Naive thymus-derived CD8-positive, alpha-beta T cell (primary cell): ENCODE results near the gene COL1A2. TPM values are rescaled to one million over a fixed set of nuclear protein-coding genes. Genes with fewer than 3 reads are reported as not detected.

Source experiments
- ATAC-seq, 2 donors: fragments of 150-1000 bp; cut with Tn5 transposase in 1 of 2; sonication (Bioruptor Pico), chemical (Tn5 transposase) in 1 of 2; 1 replicate in 1 of 2; 2 replicates in 1 of 2; pipeline ENCODE4 v1.10.0; 2021; ENCODE audit warnings: mild to moderate bottlenecking in 2 of 2, moderate library complexity in 2 of 2
- POLR2A ChIA-PET: fragments of 350-600 bp; sonication (Branson Sonifier 250); formaldehyde crosslinking; loops from one replicate; lab custom pipeline; 2021; ENCODE audit warnings: antibody characterized with exemption; lab: Charles Lee
- DNase-seq, 10 donors: peaks; one replicate each; pipeline versions ENCODE4 v3.0.0 to v3.0.0-alpha.2; 2020 to 2022
- H3K27ac Mint-ChIP-seq, 10 donors: one replicate each; pipeline ENCODE4 v1.8.0; 2020 to 2022; ENCODE audit warnings: mild to moderate bottlenecking in 10 of 10, mixed read lengths in 10 of 10, moderate library complexity in 4 of 10, inconsistent platforms in 1 of 10
- H3K27me3 Mint-ChIP-seq, 5 donors: one replicate each; pipeline ENCODE4 v1.8.0; 2021 to 2022; ENCODE audit warnings: mixed read lengths in 5 of 5
- H3K36me3 Mint-ChIP-seq, 3 donors: one replicate each; pipeline ENCODE4 v1.8.0; 2020 to 2022; ENCODE audit warnings: mixed read lengths in 3 of 3, mild to moderate bottlenecking in 2 of 3, inconsistent platforms in 1 of 3
- H3K4me1 Mint-ChIP-seq, 4 donors: one replicate each; pipeline ENCODE4 v1.8.0; 2021 to 2022; ENCODE audit warnings: mixed read lengths in 4 of 4
- H3K4me3 Mint-ChIP-seq, 10 donors: one replicate each; pipeline ENCODE4 v1.8.0; 2020 to 2022; ENCODE audit warnings: mild to moderate bottlenecking in 10 of 10, mixed read lengths in 10 of 10, moderate library complexity in 6 of 10, inconsistent platforms in 1 of 10
- H3K9me3 Mint-ChIP-seq, 9 donors: one replicate each; pipeline ENCODE4 v1.8.0; 2020 to 2022; ENCODE audit warnings: mixed read lengths in 9 of 9, mild to moderate bottlenecking in 3 of 9, inconsistent platforms in 1 of 9, moderate library complexity in 1 of 9
- polyA plus RNA-seq, 3 donors: library from polyadenylated mRNA; unstranded; fragments of 300-500 nt; fragmentation: Illumina TruSeq; gene quantifications; one replicate each; pipeline ENCODE4 v1.2.3, GENCODE V29; 2021
- total RNA-seq, 8 experiments: library from RNA in 2 of 8; stranded (reverse) in 2 of 8; gene quantifications; one replicate each; pipeline ENCODE4 v1.2.3 and lab custom pipeline; 2021 to 2026

Gene COL1A2
- total and polyA plus RNA-seq, 5 experiments from 2014 or later, result not detected

GRCh38 chr7:94432817-94433216, 38.1 kb downstream of the COL1A2 start:
- no peaks in the 10 kb centered on the region for H3K9me3 Mint-ChIP-seq
- H3K4me1 Mint-ChIP-seq, result peaks cover 0 to 3% (median 0%) of the 10 kb centered on the region in 4 donors
- H3K36me3 Mint-ChIP-seq, result no peaks in the 10 kb centered on the region
- POLR2A ChIA-PET, result no interaction called here
- no peak for DNase-seq
- no peak for ATAC-seq
- H3K27ac Mint-ChIP-seq, result no peak overlapping the region
- H3K4me3 Mint-ChIP-seq, result no peak overlapping the region
- peaks cover 11 to 22% (median 15%) of the 10 kb centered on the region in 5 donors for H3K27me3 Mint-ChIP-seq

- Mint-ChIP-seq H3K4me3 (no peak overlapping the region), H3K27ac (no peak overlapping the region), H3K9me3 (no peaks in the 10 kb centered on the region), H3K27me3 (peaks cover 11 to 26% (median 17%) of the 10 kb centered on the region in 5 donors), H3K4me1 (peaks cover 0 to 3% (median 0%) of the 10 kb centered on the region in 4 donors), H3K36me3 (no peaks in the 10 kb centered on the region)
- POLR2A ChIA-PET, result no interaction called here
- ATAC-seq (no peak), DNase-seq (no peak)
Observed at GRCh38 chr7:94433224-94433623, 38.5 kb downstream of the COL1A2 start.

- no peak overlapping the region for H3K27ac Mint-ChIP-seq
- POLR2A ChIA-PET, result no interaction called here
- H3K9me3 Mint-ChIP-seq, result no peaks in the 10 kb centered on the region
Observed at GRCh38 chr7:94434042-94434441, 39.3 kb downstream of the COL1A2 start.

GRCh38 chr7:94436018-94436604, 41.4 kb downstream of the COL1A2 start:
- ATAC-seq (peak; percentile 67 to 79), DNase-seq (peak; percentile 2 to 68 (median 36))
- H3K27me3 Mint-ChIP-seq, result peaks cover 11 to 27% (median 19%) of the 10 kb centered on the region in 5 donors
- no peaks in the 10 kb centered on the region for H3K36me3 Mint-ChIP-seq
- POLR2A ChIA-PET, result no interaction called here
- no peak overlapping the region for H3K4me3 Mint-ChIP-seq
- no peak overlapping the region for H3K27ac Mint-ChIP-seq
- no peaks in the 10 kb centered on the region for H3K9me3 Mint-ChIP-seq
- H3K4me1 Mint-ChIP-seq, result peaks cover 0 to 3% (median 0%) of the 10 kb centered on the region in 4 donors

More at GRCh38 chr7:94434042-94434441, 39.3 kb downstream of the COL1A2 start:
- Mint-ChIP-seq H3K4me1 (peaks cover 0 to 3% (median 0%) of the 10 kb centered on the region in 4 donors), H3K4me3 (no peak overlapping the region), H3K36me3 (no peaks in the 10 kb centered on the region), H3K27me3 (peaks cover 11 to 27% (median 17%) of the 10 kb centered on the region in 5 donors)
- DNase-seq (no peak), ATAC-seq (no peak)

GRCh38 chr7:94436700-94437099, 42.0 kb downstream of the COL1A2 start:
- H3K9me3 Mint-ChIP-seq, result no peaks in the 10 kb centered on the region
- H3K27ac Mint-ChIP-seq, result no peak overlapping the region
- peaks cover 13 to 27% (median 20%) of the 10 kb centered on the region in 5 donors for H3K27me3 Mint-ChIP-seq
- peaks cover 0 to 3% (median 0%) of the 10 kb centered on the region in 4 donors for H3K4me1 Mint-ChIP-seq
- DNase-seq (no peak), ATAC-seq (no peak)
- no peaks in the 10 kb centered on the region for H3K36me3 Mint-ChIP-seq
- POLR2A ChIA-PET, result no interaction called here
- no peak overlapping the region for H3K4me3 Mint-ChIP-seq

GRCh38 chr7:94439893-94440381, 45.2 kb downstream of the COL1A2 start:
- Mint-ChIP-seq H3K27ac (no peak overlapping the region), H3K9me3 (no peaks in the 10 kb centered on the region), H3K36me3 (no peaks in the 10 kb centered on the region), H3K4me1 (peaks cover 0 to 3% (median 0%) of the 10 kb centered on the region in 4 donors), H3K27me3 (peaks cover 13 to 34% (median 23%) of the 10 kb centered on the region in 5 donors), H3K4me3 (no peak overlapping the region)
- POLR2A ChIA-PET, result no interaction called here
- DNase-seq (no peak), ATAC-seq (no peak)

- Mint-ChIP-seq H3K4me3 (no peak overlapping the region), H3K27ac (no peak overlapping the region), H3K4me1 (peaks cover 0 to 3% (median 0%) of the 10 kb centered on the region in 4 donors), H3K27me3 (peaks cover 10 to 28% (median 20%) of the 10 kb centered on the region in 5 donors), H3K9me3 (no peaks in the 10 kb centered on the region), H3K36me3 (no peaks in the 10 kb centered on the region)
- DNase-seq (no peak), ATAC-seq (no peak)
- POLR2A ChIA-PET, result no interaction called here
Observed at GRCh38 chr7:94440451-94441039, 45.9 kb downstream of the COL1A2 start.

GRCh38 chr7:94441138-94441537, 46.4 kb downstream of the COL1A2 start:
- POLR2A ChIA-PET, result no interaction called here
- H3K4me1 Mint-ChIP-seq, result peaks cover 0 to 2% (median 0%) of the 10 kb centered on the region in 4 donors
- no peaks in the 10 kb centered on the region for H3K9me3 Mint-ChIP-seq
- H3K36me3 Mint-ChIP-seq, result no peaks in the 10 kb centered on the region
- peaks cover 7 to 22% (median 17%) of the 10 kb centered on the region in 5 donors for H3K27me3 Mint-ChIP-seq
- no peak overlapping the region for H3K4me3 Mint-ChIP-seq
- DNase-seq, result no peak
- H3K27ac Mint-ChIP-seq, result no peak overlapping the region
- no peak for ATAC-seq

GRCh38 chr7:94442639-94443038, 47.9 kb downstream of the COL1A2 start:
- no peaks in the 10 kb centered on the region for H3K36me3 Mint-ChIP-seq
- H3K27me3 Mint-ChIP-seq, result peaks cover 4 to 14% (median 10%) of the 10 kb centered on the region in 5 donors
- POLR2A ChIA-PET, result no interaction called here
- DNase-seq (no peak), ATAC-seq (no peak)
- H3K9me3 Mint-ChIP-seq, result no peaks in the 10 kb centered on the region
- H3K4me3 Mint-ChIP-seq, result no peak overlapping the region
- no peaks in the 10 kb centered on the region for H3K4me1 Mint-ChIP-seq
- peak overlapping the region in 1 of 10 donors; percentile 5 for H3K27ac Mint-ChIP-seq

GRCh38 chr7:94444813-94445212, 50.1 kb downstream of the COL1A2 start:
- no peak overlapping the region for H3K4me3 Mint-ChIP-seq
- POLR2A ChIA-PET, result no interaction called here
- H3K9me3 Mint-ChIP-seq, result no peaks in the 10 kb centered on the region
- no peak overlapping the region for H3K27ac Mint-ChIP-seq
- no peaks in the 10 kb centered on the region for H3K36me3 Mint-ChIP-seq
- DNase-seq (no peak), ATAC-seq (no peak)
- peaks cover 4 to 10% (median 7%) of the 10 kb centered on the region in 5 donors for H3K27me3 Mint-ChIP-seq
- H3K4me1 Mint-ChIP-seq, result no peaks in the 10 kb centered on the region

GRCh38 chr7:94445696-94446194, 51.0 kb downstream of the COL1A2 start:
- Mint-ChIP-seq H3K9me3 (no peaks in the 10 kb centered on the region), H3K36me3 (no peaks in the 10 kb centered on the region), H3K4me3 (no peak overlapping the region), H3K4me1 (no peaks in the 10 kb centered on the region), H3K27me3 (peaks cover 4 to 12% (median 7%) of the 10 kb centered on the region in 5 donors), H3K27ac (no peak overlapping the region)
- ATAC-seq, result no peak
- DNase-seq, result no peak
- POLR2A ChIA-PET, result no interaction called here

GRCh38 chr7:94446308-94446707, 51.6 kb downstream of the COL1A2 start:
- H3K9me3 Mint-ChIP-seq, result no peaks in the 10 kb centered on the region
- H3K4me1 Mint-ChIP-seq, result no peaks in the 10 kb centered on the region
- H3K36me3 Mint-ChIP-seq, result no peaks in the 10 kb centered on the region
- H3K4me3 Mint-ChIP-seq, result no peak overlapping the region
- POLR2A ChIA-PET, result no interaction called here
- H3K27ac Mint-ChIP-seq, result no peak overlapping the region
- no peak for ATAC-seq
- H3K27me3 Mint-ChIP-seq, result peaks cover 2 to 14% (median 7%) of the 10 kb centered on the region in 5 donors
- no peak for DNase-seq

- DNase-seq, result peak in 3 of 10 donors; percentile 28 to 46 (median 41)
- Mint-ChIP-seq H3K9me3 (no peaks in the 10 kb centered on the region), H3K27me3 (peaks cover 2 to 14% (median 6%) of the 10 kb centered on the region in 5 donors), H3K27ac (no peak overlapping the region), H3K36me3 (no peaks in the 10 kb centered on the region), H3K4me3 (no peak overlapping the region), H3K4me1 (no peaks in the 10 kb centered on the region)
- ATAC-seq, result peak; percentile 35 to 52
- POLR2A ChIA-PET, result interaction anchor here (0.7 kb wide), 1 partner anchor 154 kb away, joined by 3 read pairs; no protein-coding TSS in a partner anchor
Observed at GRCh38 chr7:94449151-94449725, 54.5 kb downstream of the COL1A2 start.
